Loucy (cell line): ENCODE data around the gene STT3B.

ENCODE experiments used
- CTCF ChIP-seq: fragments of 200-600 bp; sonication (generic); conservative IDR thresholded peaks from 2 replicates; pipeline ENCODE4 v1.5.1; 2014; ENCODE audit warnings: mild to moderate bottlenecking, antibody characterized with exemption, low read length
- EZH2phosphoT487 ChIP-seq: fragments of 200-600 bp; IDR thresholded peaks from 2 replicates; pipeline ENCODE4 v1.6.1; 2018; ENCODE audit warnings: antibody characterized with exemption, mild to moderate bottlenecking, moderate library complexity, borderline replicate concordance

- TF ChIP-seq CTCF (no peak), EZH2phosphoT487 (no peak)
Observed at GRCh38 chr3:31534065-31534425, 1.3 kb downstream of the STT3B start.
